Measurements from ENCODE around the gene LHFPL3. TPM values are rescaled to one million over a fixed set of nuclear protein-coding genes. Genes with fewer than 3 reads are reported as not detected.

LHFPL3 gene
- total RNA-seq, 1 donor from 2014 or later = not detected

DNA sequence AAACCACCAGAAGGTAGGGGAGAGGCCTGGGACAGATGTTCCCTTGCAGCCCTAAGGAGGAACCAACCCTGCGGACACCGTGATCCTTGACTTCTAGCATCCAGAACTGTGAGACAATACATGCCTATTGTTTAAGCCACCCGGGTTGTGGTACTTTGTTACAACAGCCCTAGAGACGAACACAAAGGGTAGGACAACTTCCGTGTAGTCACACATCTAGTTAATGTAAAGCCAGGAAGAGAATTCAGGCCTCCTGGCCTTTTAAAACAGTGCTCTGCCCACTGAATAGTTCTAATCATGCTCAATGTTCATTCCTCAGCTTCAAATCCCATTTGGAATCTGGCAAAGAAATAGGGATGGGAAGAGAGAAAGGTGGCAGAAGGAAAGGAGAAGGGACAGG lies 445.4 kb downstream of the LHFPL3 start:
- ATAC-seq = no peak
- DNase-seq (ENCODE audit: low spot score) = no peak
- intact Hi-C loops (cut with DNase I) = no loop called here

DNA sequence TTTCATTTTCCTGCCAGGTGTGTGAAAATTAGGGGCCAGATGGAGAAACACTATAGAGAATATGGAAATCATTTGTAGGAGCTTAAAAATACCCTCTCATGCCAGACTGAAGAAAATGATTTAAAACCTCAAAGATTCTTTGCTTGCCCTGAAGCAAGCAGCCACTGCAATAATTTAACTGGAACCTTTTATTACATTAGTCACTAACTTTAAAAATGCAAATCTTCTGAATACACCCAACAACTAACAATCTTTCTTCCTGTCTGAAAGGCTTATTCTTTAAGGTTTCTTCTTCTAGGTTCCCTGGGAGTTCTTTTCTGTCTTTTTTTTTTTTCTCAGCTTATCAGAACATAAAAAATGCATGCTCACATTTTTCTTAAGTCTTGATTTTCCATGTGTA lies 447.1 kb downstream of the LHFPL3 start:
- ATAC-seq = no peak

DNA sequence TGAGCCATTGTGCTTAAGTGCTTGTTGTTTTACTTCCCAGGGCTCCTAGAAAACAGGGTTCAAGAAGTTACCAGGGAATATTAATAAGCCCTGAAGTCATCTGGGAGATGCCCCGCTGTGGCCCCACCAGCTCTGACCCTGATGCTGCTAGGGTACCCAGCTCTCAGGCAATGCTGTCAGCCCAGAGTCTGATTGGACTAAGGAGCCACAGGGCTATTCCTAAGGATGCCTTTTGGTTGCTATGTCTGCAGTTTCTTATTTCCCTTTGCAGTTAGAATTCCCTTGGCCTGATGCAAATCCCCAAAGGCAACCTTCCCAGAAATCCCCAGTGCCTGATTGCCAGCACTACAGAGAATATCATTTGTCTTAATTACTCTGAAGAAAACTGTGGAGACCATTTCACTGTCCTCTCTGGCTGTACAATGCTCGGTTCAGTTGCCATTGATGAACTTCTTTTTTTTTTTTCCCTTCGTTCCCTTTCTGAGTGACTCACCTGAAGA lies 448.9 kb downstream of the LHFPL3 start:
- ATAC-seq (no peak), DNase-seq (ENCODE audit: low spot score) (no peak)
- intact Hi-C loops (cut with DNase I) = no loop called here

More for the DNA sequence above, 447.1 kb downstream of the LHFPL3 start:
- no peak for DNase-seq (ENCODE audit: low spot score)
- intact Hi-C loops (cut with DNase I) = no loop called here

DNA sequence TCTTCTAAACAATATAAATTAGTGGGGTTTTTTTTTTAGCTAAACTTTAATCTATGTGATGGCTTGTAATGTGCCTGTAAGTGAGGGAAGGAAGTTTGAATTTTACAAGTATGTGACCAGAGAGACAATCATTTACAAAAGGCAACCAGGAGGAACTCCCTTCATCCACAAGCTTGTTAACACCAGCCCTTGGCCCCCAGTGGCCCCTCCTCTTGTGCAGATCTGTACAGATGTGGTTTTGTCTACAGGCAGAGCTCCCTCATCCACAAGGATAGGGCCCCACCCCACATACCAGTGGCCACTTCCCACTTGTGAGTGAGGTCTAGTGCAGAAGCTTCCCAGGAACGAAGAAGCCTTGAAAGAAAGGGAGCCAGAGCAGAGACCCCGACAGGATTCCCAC lies 451.5 kb downstream of the LHFPL3 start:
- ATAC-seq = no peak
- intact Hi-C loops (cut with DNase I) = no loop called here
- no peak for DNase-seq (ENCODE audit: low spot score)

DNA sequence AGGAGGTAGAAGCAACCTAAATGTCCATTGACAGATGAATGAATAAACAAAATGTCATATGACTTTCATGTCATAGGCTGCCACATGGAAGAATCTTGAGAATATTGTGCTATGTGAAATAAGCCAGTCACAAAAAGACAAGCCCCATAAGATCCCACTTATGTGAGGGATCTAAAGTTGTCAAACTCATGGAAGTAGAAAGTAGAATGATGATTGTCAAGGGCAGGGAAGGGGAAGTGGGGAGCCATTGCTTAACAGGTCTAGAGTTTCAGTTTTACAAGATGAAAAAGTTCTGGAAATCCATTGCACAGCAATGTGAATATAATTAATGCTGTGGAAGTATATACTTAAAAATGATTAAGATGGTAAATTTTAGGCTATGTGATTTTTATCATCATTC lies 456.3 kb downstream of the LHFPL3 start:
- intact Hi-C loops (cut with DNase I) = no loop called here
- no peak for ATAC-seq

DNA sequence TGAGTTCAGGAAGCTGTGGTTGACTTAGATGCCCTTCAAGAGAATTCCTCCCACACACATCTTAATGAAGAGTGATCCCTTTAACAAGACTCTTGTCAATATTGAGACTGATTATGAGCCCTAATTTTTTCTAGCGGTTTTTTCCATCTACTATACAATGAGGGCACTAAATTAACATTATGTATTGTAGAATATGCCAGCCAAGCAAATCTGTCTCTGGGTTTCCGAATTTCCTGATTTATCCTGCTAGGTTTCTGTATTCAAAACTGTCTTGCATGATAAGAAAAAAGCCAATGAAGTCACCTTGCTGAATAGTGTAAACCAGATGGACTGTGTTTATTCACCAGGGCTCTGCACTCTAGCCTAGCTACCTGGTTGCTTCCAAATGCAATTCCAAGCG lies 461.4 kb downstream of the LHFPL3 start:
- no peak for DNase-seq (ENCODE audit: low spot score)
- ATAC-seq = no peak
- intact Hi-C loops (cut with DNase I) = no loop called here

More for the DNA sequence above, 456.3 kb downstream of the LHFPL3 start:
- no peak for DNase-seq (ENCODE audit: low spot score)

DNA sequence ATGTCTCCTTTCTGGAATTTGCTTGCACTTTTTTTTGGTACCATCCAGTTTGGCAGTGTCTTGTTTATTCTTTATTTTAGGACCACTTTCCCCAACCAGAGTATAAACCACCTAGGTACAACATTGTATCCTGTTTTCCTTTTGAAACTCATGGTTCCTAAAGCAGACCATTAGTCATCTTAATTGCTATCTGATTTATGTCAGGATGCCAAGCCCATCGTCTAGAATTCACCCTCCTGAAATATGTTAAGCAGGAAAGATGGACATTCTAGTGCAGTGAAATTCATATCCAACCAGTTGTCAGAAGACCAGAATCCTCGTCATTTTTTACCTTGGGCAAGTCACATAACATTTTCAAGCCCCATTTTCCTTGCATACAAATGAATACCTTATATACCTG lies 462.0 kb downstream of the LHFPL3 start:
- no peak for DNase-seq (ENCODE audit: low spot score)
- intact Hi-C loops (cut with DNase I) = no loop called here
- ATAC-seq = no peak

DNA sequence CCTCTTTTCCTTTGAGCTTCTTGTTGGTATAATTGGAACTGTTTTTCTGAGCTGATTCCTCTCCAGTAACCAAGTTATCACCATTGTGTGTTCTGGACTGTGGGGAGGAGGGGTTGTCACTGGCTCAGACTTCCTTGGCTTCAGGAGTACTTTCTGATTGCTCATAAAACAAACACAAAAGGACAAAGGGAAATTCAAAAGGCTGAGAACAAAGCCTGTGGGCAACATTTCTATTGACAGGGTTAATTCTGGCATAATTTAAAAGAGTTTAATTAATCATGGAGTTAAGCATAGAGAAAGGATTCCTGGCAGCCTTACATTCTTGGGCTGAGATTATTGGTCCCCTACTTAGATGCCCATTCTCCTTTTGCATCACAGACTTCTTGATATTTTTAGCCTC lies 462.7 kb downstream of the LHFPL3 start:
- no peak for ATAC-seq
- intact Hi-C loops (cut with DNase I) = no loop called here

DNA sequence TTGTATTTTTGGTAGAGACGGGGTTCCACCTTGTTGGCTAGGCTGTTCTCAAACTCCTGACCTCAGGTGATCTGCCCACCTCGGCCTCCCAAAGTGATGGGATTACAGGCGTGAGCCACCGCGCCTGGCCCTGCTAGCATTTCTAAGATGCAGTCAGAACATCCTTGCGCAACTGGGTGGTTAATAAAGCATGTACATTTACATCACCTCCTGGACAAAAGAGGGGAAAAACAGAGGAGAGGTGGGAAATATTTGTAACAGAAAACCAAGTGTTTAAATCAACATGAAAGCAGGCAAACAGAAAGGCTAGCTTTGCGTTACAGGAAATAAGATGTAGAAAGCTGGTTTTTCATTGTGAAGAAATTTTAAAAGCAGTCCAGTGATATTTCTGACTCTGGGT lies 464.7 kb downstream of the LHFPL3 start:
- ATAC-seq = no peak
- intact Hi-C loops (cut with DNase I) = no loop called here
- DNase-seq (ENCODE audit: low spot score) = no peak

More for the DNA sequence above, 462.7 kb downstream of the LHFPL3 start:
- no peak for DNase-seq (ENCODE audit: low spot score)

DNA sequence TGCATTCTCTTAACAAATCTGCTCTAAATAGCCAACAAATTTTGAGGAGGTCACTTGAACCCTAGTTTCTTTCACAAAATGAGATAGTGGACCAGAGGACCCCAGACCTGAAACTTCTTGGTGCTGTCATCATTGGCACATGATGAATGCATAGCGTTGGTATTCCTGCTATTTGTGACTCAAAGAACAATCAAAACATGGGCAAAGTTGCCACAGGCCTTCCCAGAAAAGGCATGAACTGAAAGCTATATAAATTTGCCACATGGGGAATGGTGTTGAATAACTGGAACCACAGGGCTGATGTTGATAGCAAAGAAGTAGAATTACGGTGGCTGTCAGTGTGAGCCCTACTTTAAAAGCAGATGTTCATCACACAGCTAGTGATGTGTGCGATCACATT lies 465.8 kb downstream of the LHFPL3 start:
- no peak for ATAC-seq
- DNase-seq (ENCODE audit: low spot score) = no peak
- intact Hi-C loops (cut with DNase I) = no loop called here

DNA sequence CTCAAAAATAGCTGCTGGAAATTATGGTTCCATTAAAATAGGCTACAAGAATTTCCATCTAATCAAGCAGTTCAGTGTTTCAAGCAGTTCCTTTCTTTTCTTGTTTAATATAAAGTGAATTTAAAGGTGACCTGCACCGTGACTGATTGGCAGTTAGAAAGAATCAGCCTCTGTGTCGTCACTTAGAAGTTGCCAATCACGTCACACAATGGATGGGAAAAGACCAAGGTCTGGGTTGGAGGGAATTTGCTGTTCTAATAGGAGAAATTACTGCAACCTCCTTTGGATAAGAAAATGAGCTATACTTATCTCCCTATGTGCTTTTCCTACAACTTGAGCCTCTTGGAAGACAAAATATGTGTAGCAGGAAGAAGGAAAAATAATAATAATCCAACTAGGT lies 466.2 kb downstream of the LHFPL3 start:
- DNase-seq (ENCODE audit: low spot score) (no peak), ATAC-seq (no peak)
- intact Hi-C loops (cut with DNase I) = no loop called here

DNA sequence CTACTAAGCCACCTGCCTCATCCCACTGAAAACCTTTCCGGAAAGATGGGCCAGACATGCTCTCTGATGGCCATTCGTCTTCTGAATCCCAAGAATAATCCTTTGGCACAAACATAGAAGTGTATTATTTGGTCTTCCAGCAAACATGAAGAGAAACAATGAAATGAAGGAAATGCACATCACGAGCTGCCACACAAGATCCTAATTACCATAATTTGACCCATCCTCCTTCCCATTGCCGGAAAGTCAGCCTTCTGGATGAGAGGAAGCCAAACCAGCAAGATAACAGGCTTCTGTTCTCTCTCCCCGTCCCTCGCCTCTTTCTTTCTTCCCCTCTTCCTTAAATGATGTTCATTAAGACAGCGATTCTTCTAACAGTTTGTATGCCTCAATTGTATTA lies 466.7 kb downstream of the LHFPL3 start:
- intact Hi-C loops (cut with DNase I) = no loop called here
- DNase-seq (ENCODE audit: low spot score) (no peak), ATAC-seq (no peak)

DNA sequence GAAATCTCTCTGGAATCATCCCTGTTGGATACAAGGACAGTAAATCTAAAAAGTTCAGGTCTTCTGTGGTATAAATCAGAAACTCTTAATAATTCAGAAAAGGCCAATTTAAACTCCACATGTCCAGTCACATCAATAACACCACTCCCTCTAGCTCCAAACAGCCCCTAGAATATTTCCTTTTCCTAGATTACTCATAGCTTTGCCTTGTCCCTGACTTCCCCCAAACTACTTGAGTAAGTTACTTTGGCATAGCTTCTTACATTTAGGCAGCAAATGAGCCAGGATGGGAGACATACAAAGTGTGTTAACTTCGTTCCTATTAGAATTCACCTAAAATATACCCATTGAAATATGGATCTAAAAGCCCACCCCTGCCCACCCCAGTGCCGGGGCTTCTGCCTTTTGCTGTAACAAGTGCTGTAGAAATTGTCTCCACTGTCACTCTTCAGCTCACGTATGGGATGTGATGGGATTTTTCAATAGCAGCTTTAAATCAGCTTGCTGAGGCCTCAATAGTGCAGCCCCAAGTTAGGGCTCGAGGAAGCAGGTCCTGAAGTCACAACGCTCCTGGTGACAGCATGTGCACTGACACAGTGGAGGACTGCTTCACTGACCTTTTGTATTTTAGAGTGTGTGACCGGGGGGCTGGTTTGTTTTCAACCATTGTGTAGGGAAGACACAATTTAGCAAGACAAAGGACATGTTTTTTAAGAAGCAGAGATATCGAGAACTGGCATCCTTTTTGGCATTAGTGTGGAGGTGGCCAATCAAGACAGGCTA lies 467.4 kb downstream of the LHFPL3 start:
- intact Hi-C loops (cut with DNase I) = no loop called here
- DNase-seq (ENCODE audit: low spot score) (no peak), ATAC-seq (no peak)

DNA sequence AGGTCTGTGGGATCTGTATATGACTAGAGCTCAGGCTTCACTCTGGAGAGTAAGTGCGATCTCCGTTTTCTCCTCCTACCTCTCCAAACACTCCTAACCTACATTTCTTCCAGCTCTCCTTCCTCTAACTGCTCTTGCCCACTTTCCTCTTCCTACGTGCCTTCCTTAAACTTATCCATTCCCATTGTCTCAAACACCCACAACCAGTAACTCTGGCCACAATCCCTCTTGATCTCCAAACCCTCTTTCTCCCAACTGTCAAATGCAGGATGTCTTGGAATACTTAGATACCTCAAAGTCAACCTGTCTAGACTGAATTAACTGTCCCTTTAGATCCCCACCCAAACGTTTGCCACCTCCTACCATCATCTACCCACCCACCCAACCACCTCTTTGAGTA lies 471.9 kb downstream of the LHFPL3 start:
- intact Hi-C loops (cut with DNase I) = no loop called here
- ATAC-seq = no peak

DNA sequence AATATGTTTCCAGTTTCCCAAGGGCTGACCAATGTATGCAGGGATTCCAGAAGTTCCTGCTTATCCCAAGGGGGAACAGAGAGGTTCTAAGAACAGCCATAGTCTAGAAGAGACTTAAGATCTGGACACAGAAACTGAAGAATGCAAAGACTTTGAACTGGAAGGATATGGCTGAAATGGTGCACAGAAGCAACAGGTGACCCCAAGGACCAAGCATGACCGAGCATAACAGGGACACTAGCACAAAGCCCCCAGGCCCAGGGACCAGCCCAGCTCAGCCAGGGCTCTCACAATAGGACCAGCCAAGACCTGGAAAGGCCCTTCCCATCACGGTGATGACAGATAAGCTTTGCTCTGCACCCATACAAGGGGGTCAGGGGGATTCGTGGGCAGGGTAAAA lies 472.6 kb downstream of the LHFPL3 start:
- intact Hi-C loops (cut with DNase I) = no loop called here
- DNase-seq (ENCODE audit: low spot score) = no peak
- no peak for ATAC-seq

More for the DNA sequence above, 471.9 kb downstream of the LHFPL3 start:
- DNase-seq (ENCODE audit: low spot score) = no peak

DNA sequence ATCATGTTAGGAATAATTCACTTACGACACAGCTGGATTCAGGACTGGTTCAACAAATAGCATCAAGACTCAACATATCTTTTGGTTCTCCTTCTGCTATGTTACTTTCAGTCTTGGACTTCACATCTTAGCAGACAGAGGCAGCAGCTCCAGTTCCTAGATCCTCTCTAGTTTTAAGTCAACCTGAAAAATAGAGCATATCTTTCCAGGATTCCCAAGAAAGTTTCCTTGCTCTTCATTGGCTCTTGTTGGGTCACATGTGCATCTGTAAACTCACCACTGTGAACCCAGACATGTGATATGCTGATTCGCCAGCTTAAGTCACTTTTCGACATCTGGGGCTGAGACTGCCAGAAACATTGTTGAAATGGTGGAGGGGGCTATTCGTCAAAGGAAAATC lies 475.5 kb downstream of the LHFPL3 start:
- ATAC-seq (no peak), DNase-seq (ENCODE audit: low spot score) (no peak)
- intact Hi-C loops (cut with DNase I) = no loop called here

DNA sequence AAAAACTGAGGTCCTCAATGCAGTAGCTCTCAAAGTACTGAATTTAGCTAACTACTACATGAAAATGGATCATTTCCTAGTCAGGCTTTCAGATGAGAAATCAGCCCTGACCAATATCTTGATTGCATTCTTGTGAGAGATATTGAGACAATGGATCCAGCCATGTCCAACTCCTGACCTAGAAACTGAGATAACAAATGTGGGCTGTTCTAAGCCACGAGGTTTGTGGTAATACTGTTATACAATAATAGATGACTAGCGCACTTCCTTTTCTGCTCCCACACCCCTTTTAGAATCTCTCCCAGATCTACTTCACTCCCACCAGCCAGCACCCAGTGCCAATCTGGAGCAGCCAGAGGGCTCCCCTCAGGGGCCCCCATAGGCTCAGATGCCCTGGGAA lies 476.3 kb downstream of the LHFPL3 start:
- intact Hi-C loops (cut with DNase I) = no loop called here
- DNase-seq (ENCODE audit: low spot score) = no peak
- ATAC-seq = no peak

DNA sequence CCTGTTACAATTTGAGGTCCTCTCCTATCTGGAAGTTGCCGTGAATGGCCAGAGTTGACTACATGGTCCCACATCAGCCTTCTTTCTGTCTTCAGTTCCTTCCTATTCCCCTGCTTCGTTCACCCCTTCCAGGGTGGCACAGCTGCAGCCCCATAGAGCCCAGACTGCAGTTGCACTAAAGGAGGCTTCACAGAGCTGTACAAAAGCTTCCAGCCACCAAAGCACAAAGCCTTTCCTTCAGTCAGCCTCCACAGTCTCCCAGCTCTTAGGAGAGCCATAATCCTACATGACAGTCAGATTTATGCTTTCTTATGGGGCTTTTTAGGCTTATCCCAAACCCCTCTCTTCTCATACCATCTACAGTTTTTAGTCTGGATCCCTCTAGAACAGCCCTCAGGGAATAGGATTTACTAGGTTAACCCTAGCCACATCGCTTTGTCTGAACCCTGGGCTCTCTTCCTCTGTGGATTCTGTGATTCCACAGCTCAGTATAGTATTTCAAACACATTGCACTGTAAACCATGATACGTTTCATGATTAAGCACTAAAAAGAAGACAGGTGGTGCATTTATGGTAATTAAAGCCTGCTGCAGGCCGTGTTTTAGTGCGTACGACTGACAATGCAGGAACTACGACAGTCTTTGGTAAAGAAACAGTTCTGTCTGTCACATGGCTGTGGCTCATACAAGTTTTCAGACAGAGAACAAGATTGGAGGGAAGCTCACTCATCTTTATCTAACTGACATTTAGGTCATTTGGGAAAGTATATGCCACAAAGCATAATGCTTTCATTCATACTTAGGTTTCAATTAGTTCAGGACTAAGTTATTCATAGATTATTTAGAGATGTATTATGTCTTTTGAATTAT lies 477.3 kb downstream of the LHFPL3 start:
- DNase-seq (ENCODE audit: low spot score) (no peak), ATAC-seq (no peak)

DNA sequence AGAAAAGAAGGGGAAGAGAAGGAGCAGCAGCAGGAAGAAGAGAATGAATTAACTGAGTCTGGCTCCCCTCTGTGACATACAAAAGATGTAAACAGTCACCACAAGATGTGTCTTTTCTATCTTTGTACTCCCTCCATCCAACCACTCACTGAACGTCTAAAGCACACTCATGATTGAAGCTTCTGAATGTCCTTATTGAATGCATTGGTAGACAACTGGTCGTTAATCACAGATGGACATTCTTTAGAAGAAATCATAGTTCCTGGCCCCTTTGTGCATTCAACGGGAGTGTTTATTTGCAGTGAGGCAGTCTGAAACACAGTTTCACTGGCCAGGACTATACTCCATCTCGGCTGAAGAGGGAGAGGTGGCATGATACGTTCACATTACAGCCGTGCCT lies 479.3 kb downstream of the LHFPL3 start:
- intact Hi-C loops (cut with DNase I) = no loop called here
- ATAC-seq (no peak), DNase-seq (ENCODE audit: low spot score) (no peak)

More for the DNA sequence above, 477.3 kb downstream of the LHFPL3 start:
- intact Hi-C loops (cut with DNase I) = no loop called here

DNA sequence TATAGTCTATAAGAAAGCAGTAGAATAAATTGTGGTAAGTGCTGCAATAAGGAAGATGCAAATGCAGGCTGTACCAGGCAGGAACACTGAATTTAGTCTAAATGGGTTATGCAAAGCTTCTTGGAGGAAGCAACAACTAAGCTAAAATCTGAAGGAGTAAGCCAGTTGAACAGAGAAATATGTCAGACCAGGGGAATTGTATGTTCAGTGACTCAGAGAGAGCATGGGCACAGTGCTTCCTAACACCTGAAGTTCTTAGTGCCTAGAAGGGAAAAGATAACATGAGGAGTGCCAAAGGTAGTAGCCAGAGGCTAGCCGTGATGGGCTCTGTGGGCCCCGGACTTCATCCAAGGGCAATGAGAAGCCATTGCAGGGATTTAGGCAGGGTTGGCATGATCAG lies 481.5 kb downstream of the LHFPL3 start:
- intact Hi-C loops (cut with DNase I) = no loop called here
- ATAC-seq (no peak), DNase-seq (ENCODE audit: low spot score) (no peak)
